Subcutaneous abdominal adipose tissue (tissue), 5 donors: ENCODE measurements around the gene RBM42.

ENCODE experiments used
- H3K27ac ChIP-seq: one replicate; pipeline ENCODE4 v1.7.0; 2013; ENCODE audit warnings: low read depth, mild to moderate bottlenecking, inconsistent platforms, low read length, moderate library complexity
- H3K27me3 ChIP-seq, 5 donors: one replicate each; pipeline ENCODE4 v1.7.0; 2013; ENCODE audit warnings: low read length in 5 of 5, inconsistent platforms in 1 of 5; ENCODE audit not compliant: control insufficient read depth in 5 of 5, insufficient read depth in 4 of 5
- H3K36me3 ChIP-seq, 5 donors: one replicate each; pipeline ENCODE4 v1.7.0; 2013; ENCODE audit warnings: low read length in 5 of 5; ENCODE audit not compliant: control insufficient read depth in 5 of 5, insufficient read depth in 5 of 5
- H3K4me1 ChIP-seq, 5 donors: one replicate each; pipeline ENCODE4 v1.7.0; 2013; ENCODE audit warnings: low read length in 5 of 5, mild to moderate bottlenecking in 3 of 5, moderate library complexity in 1 of 5; ENCODE audit not compliant: control insufficient read depth in 5 of 5, insufficient read depth in 5 of 5
- H3K4me3 ChIP-seq, 5 donors: one replicate each; pipeline ENCODE4 v1.7.0; 2013; ENCODE audit warnings: low read length in 5 of 5, low read depth in 1 of 5
- H3K9ac ChIP-seq, 5 donors: one replicate each; pipeline ENCODE4 v1.7.0; 2013; ENCODE audit warnings: low read length in 5 of 5, mild to moderate bottlenecking in 4 of 5, moderate library complexity in 3 of 5
- H3K9me3 ChIP-seq, 5 donors: one replicate each; pipeline ENCODE4 v1.7.0; 2013; ENCODE audit warnings: low read length in 5 of 5; ENCODE audit not compliant: control insufficient read depth in 5 of 5
- donor health status: healthy.
- donor health status: healthy.
- donor health status: healthy.
- donor health status: healthy.
- donor health status: healthy.

The RBM42 gene

DNA sequence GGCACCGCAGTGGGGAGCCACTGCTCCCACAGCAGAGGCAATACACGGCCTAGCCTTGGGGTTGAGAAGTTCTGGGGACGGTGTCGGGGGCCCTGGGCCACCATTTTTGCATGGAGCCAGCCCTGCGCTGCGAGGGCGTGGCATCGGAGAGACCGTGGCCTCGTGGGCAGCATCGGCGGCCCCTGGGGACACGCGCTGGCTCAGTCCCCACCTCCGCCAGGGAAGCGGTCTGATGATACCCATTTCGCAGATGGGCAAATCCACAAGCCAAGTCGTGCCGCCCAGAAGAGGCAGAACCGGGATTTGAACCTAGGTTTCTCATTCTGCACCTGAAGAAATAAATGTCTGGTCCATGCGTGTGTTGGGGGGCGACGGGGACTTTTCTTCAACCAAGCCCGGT, 36.3 kb downstream of the RBM42 start:
- Histone ChIP-seq H3K36me3 (peaks cover 0 to 12% (median 10%) of the 10 kb centered on the region in 5 donors), H3K4me1 (peaks cover 0 to 4% (median 2%) of the 10 kb centered on the region in 5 donors), H3K27ac (no peak overlapping the region), H3K9ac (no peak overlapping the region), H3K9me3 (no peaks in the 10 kb centered on the region), H3K27me3 (peaks cover 0 to 3% (median 0%) of the 10 kb centered on the region in 5 donors), H3K4me3 (no peak overlapping the region)

DNA sequence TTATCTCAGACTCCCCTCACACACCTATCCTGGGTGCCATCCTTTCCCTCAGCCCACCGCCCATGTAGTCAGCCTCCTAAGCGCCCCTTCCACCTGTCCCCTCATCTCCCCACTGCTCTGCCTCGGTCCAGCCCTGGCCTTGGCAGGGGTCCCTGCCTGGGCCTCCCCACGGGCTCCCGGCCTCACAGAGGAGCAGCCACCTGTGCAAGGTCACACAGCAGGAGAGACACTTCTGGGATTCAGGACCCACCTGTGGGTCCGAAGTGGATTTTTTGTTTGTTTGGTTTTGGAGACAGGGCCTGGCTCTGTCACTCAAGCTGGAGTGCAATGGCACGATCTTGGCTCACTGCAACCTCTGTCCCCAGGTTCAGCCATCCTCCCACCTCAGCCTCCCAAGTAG, 36.8 kb downstream of the RBM42 start:
- no peak overlapping the region for H3K4me3 ChIP-seq
- peaks cover 0 to 4% (median 2%) of the 10 kb centered on the region in 5 donors for H3K4me1 ChIP-seq
- H3K9me3 ChIP-seq = no peaks in the 10 kb centered on the region
- H3K9ac ChIP-seq = no peak overlapping the region
- peaks cover 0 to 3% (median 0%) of the 10 kb centered on the region in 5 donors for H3K27me3 ChIP-seq
- H3K36me3 ChIP-seq = peaks cover 0 to 12% (median 9%) of the 10 kb centered on the region in 5 donors
- no peak overlapping the region for H3K27ac ChIP-seq

DNA sequence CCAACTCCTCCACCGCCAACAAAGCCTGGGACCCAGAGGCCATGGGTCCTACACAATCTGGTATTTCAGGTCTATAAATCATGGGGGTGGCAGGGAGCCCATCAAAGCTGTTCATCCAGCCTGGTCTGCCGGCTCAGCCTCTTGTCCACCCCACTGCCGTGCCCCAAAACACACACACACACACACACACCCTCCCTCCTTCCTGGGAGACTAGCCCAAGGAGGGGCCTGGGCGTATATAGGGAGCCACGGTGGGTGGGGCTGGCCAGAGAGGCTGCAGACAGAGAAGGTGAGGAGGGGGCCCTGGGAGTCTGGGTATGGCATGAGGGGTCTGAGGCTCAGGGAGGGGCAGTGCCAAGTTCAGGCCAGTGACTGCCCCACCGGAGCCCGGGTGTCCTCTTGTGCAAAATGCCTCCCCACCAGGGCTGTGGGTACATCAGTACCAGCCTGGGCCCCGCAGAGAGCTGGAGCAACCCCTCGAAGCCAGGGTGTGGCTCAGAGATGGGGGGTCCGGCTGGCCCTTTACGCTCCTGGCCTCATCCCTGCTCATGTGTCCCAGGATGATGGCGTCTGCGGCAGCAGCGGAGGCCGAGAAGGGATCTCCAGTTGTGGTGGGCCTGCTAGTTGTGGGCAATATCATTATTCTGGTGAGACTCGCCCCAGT, 37.5 kb downstream of the RBM42 start, which contains the start of gene UPK1A:
TSS of gene UPK1A (plus strand) at position 267 of the 663 bp plus-strand sequence. CDS start at position 563, 296 bp downstream.
- no peak within 1 kb of the TSS for H3K9ac ChIP-seq
- H3K36me3 ChIP-seq = peaks cover 0 to 10% (median 7%) of the 10 kb centered on the region in 5 donors
- no peak within 1 kb of the TSS for H3K4me3 ChIP-seq
- H3K9me3 ChIP-seq = no peaks in the 10 kb centered on the region
- peaks cover 0 to 1% (median 0%) of the 10 kb centered on the region in 5 donors for H3K4me1 ChIP-seq
- peaks cover 0 to 3% (median 0%) of the 10 kb centered on the region in 5 donors for H3K27me3 ChIP-seq
- H3K27ac ChIP-seq = no peak within 1 kb of the TSS

DNA sequence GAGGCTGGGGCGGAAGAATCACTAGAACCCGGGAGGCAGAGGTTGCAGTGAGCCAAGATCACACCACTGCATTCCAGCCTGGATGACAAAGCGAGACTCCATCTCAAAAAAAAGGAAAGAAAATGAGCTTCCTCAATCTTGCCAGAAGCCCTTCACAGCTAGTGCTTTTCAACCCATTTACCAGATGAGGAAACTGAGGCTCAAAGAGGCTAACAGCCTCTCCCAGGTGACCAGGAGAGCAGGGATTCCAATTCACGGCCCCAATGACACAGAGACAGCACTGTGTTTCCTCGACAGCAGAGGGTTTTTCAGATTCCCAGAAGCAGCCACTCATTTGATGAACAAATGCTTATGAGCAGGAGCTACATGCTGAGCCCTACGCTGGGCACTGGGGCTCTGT, 40.7 kb downstream of the RBM42 start:
- Histone ChIP-seq H3K27ac (no peak overlapping the region), H3K9ac (no peak overlapping the region), H3K4me3 (no peak overlapping the region), H3K27me3 (peaks cover 0 to 19% (median 8%) of the 10 kb centered on the region in 5 donors), H3K4me1 (peaks cover 0 to 9% (median 8%) of the 10 kb centered on the region in 5 donors), H3K9me3 (no peaks in the 10 kb centered on the region), H3K36me3 (peaks cover 0 to 3% (median 0%) of the 10 kb centered on the region in 5 donors)

DNA sequence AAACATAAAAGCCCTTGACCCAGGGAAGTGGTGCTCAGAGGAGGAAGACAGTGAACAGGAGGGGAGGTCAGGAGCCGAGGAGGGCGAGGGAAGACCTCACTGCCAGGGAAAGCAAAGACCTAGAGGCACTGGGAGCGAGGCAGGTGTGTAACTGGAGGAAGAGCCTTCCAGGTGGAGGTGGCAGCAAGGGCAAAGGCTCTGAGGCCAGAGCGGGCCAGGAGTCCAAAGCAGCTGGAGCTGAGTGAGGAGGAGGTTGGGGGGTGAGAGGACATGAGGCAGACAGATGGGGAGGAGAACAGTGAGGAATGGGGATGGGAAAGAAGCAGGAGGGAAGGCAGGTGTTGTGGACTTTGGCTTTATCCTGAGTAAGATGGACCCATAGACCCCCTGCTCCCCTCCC, 41.1 kb downstream of the RBM42 start:
- Histone ChIP-seq H3K36me3 (peaks cover 0 to 3% (median 0%) of the 10 kb centered on the region in 5 donors), H3K4me1 (peaks cover 0 to 9% (median 8%) of the 10 kb centered on the region in 5 donors), H3K9me3 (no peaks in the 10 kb centered on the region), H3K9ac (no peak overlapping the region), H3K27me3 (peaks cover 0 to 19% (median 8%) of the 10 kb centered on the region in 5 donors), H3K4me3 (no peak overlapping the region), H3K27ac (no peak overlapping the region)

DNA sequence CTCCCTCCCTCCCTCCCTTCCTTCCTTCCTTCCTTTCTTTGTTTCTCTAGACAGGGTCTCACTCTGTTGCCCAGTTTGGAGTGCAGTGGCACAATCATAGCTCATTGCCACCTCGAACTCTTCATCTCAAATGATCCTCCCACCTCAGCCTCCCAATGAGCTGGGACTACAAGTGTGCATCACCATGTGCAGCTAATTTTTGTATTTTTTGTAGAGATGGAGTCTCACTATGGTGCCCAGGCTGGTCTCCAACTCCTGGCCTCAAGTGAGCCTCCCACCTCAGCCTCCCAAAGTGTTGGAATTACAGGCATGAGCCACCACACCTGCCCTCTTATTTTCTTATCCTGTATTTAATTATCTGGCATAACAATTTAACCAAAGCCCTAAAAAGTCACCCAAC, 41.9 kb downstream of the RBM42 start:
- peaks cover 0 to 9% (median 8%) of the 10 kb centered on the region in 5 donors for H3K4me1 ChIP-seq
- H3K36me3 ChIP-seq = no peaks in the 10 kb centered on the region
- H3K4me3 ChIP-seq = no peak overlapping the region
- no peaks in the 10 kb centered on the region for H3K9me3 ChIP-seq
- H3K9ac ChIP-seq = no peak overlapping the region
- no peak overlapping the region for H3K27ac ChIP-seq
- peaks cover 0 to 22% (median 8%) of the 10 kb centered on the region in 5 donors for H3K27me3 ChIP-seq

DNA sequence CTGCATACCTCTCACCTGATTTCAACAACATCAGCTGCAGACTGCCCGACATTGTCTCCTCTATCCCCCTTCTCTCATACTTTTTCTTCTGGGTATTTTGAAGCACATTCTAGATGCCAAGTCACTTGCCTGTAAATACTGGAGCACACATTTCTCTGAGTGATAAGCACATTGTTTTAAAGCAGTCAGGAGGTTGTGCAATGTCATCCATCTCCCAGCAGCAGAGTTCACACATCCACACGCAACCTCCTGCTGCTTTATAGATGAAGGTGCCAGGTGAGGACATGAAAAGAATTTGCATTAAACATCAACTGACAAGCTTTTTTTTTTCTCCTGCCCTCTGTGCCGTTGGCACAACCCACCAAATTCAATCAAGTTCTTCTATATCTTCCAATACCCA, 43.0 kb downstream of the RBM42 start:
- H3K36me3 ChIP-seq = no peaks in the 10 kb centered on the region
- no peak overlapping the region for H3K27ac ChIP-seq
- H3K4me1 ChIP-seq = peaks cover 0 to 9% (median 8%) of the 10 kb centered on the region in 5 donors
- H3K9me3 ChIP-seq = no peaks in the 10 kb centered on the region
- H3K9ac ChIP-seq = no peak overlapping the region
- H3K27me3 ChIP-seq = peaks cover 0 to 24% (median 10%) of the 10 kb centered on the region in 5 donors
- H3K4me3 ChIP-seq = no peak overlapping the region

DNA sequence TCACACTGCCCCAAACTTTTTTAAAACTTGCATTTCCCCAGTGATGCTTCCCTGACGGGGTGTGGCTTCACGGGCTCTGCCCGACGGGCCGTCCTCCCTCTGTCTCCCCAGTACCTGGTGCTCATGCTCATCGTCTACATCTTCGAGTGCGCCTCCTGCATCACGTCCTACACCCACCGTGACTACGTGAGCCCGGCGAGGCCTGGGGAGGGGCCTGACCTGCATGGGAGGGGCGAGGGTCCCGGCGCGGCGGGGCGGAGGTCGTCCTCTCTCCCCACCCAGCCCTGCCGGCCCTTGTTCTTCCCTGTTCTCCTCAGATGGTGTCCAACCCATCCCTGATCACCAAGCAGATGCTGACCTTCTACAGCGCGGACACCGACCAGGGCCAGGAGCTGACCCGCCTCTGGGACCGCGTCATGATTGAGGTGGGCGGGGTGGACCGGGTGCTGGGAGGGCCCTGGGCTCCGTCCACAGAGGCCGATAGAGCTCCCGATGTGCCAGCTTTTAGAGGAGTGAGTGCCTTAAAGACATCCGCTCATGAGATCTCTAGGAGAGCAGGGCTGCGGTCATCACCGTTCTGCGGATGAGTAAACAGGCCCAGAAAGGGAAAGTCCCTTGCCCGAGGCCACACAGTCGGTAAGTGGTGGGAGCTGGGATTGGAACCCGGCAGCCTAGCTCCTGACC, 44.4 kb downstream of the RBM42 start:
- no peaks in the 10 kb centered on the region for H3K9me3 ChIP-seq
- peak overlapping the region; percentile 47 to 56 (median 52) for H3K4me3 ChIP-seq
- peaks cover 0 to 24% (median 10%) of the 10 kb centered on the region in 5 donors for H3K27me3 ChIP-seq
- no peak overlapping the region for H3K27ac ChIP-seq
- H3K4me1 ChIP-seq = peaks cover 0 to 9% (median 8%) of the 10 kb centered on the region in 5 donors
- no peaks in the 10 kb centered on the region for H3K36me3 ChIP-seq
- H3K9ac ChIP-seq = peak overlapping the region in 1 of 5 donors; percentile 43

DNA sequence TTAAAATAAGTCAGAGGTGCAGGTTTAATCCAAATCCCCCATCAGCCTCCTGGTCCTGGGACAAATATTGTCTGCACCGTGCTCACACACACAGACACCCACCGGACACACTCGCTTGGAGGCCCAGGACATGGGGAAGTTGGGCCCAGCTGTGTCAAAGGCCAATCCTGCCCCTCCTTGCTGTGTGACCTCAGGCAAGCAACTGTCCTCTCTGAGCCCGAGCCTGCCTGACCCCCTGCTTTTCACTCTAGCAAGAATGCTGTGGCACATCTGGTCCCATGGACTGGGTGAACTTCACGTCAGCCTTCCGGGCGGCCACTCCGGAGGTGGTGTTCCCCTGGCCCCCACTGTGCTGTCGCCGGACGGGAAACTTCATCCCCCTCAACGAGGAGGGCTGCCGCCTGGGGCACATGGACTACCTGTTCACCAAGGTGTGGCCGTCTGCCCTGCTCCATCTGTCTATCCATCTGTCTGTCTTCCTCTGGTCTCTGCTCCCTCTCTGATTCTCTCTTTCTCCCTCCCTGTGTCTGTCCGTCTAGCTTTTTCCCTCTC, 46.8 kb downstream of the RBM42 start:
- Histone ChIP-seq H3K4me3 (no peak overlapping the region), H3K9ac (no peak overlapping the region), H3K27ac (no peak overlapping the region), H3K27me3 (peaks cover 0 to 21% (median 10%) of the 10 kb centered on the region in 5 donors), H3K36me3 (no peaks in the 10 kb centered on the region), H3K4me1 (peaks cover 0 to 9% (median 8%) of the 10 kb centered on the region in 5 donors), H3K9me3 (no peaks in the 10 kb centered on the region)
